Activated CD8-positive, alpha-beta memory T cell treated with anti-CD3 and anti-CD28 coated beads for 1 hour (primary cell): Measurements from ENCODE around the gene CCDC175.

ENCODE experiments used
- DNase-seq, 2 donors: peaks; one replicate each; pipeline ENCODE4 v3.0.0-alpha.2; 2020; ENCODE audit warnings: low read depth in 1 of 2; ENCODE audit errors: extremely low read depth in 1 of 2

The CCDC175 gene

DNA sequence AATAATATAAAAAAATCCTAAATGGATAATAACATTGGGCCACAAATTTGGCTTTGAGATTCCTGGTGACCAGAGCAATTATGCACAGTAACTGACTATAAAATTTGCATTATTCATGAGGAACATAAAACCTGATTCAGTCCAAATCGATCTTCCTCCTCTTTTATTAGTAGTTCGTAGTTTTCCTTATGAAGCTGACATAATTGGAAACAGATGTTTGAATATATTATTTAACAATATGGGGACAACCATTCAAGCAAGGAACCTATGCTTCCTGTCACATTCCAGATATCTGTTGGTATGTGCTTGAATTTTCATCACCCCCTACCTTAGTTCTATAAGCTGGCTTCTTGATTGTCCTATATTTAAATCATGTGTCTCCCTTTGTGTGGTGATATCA lies 34.9 kb downstream of the CCDC175 start:
- no peak for DNase-seq

DNA sequence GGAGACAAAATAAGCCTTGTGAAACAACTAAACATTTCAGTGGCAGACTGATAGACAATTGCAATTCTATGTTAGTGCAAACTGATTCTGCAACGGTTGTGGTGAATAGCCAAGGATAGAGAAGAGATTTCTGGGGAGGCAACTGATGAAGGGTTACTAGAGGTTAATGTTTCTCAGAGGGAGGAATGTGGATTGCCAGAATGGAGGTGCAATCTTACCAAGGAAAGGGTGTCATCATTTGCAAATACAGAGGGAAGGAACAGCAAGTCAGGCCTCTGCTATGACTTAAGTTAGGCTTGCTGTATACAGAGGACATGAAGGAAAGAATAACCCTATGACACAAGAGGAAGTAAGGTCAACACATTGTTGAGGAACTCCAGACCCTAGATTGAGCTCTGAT lies 35.8 kb downstream of the CCDC175 start:
- DNase-seq = no peak

DNA sequence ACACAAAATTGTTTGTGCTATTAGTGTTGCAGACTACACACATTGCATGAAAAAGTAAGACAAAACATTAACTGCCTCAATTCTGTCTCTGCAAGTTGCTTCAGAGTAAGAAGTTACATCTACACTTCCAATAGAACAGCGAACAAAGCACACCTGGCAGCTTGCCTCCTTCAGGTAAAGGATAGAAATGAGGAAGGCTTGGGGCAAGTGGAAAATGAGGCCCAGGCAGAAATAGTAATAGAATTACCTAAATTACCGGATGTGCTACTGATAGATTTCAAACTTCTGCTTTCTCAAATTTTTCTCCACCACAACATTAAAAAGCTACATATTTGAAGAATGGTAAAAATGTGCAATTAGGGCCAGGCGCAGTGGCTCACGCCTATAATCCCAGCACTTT lies 37.7 kb downstream of the CCDC175 start:
- DNase-seq = no peak

DNA sequence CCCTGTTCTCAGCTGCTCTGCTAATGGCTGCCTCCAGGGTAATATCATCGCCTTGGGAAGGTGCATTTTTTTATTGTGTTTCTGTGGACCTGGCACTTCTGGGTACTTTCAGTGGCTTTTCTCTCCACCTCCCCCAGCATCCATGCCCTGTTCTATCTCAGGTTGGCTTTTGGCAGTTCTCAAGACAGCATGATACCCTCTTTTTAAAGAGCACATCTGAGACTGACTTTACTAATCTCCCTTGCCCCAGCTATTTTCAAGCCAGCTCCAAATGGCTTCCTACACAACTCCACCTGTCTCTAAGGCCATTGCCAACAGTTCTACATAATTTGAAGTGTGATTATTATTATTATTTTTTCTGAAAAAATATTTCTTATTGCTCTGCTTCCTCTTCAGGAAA lies 39.1 kb downstream of the CCDC175 start:
- DNase-seq = no peak

DNA sequence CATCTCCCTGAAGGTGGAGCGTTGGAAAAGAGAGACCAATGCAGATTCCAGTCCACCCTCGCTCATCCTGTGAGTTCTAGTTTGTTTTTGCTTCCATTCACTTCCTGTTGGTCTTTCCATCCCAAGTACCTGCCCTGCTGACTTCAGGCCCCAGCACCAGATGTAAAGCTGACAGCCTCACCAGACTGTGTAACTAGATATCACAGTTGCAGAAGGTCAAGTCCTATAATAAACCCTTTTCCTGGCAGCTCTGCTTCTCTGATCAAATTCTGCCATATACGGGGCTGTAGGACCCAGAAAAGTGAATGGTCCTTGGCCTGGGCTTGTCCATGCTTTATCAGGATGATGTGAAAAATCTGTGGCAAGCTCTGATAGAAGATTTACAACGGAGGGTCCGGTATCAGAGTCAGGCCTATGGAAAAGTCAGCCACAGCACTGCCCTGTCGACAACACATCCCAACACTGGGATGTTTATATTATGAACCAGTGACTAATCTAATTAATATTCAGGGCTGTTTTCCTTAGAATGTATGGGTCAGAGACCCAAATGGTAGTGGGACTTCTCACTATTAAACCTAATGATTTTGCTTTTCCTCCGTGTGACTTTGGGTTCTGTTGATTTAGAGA lies 42.1 kb downstream of the CCDC175 start:
- DNase-seq = no peak

DNA sequence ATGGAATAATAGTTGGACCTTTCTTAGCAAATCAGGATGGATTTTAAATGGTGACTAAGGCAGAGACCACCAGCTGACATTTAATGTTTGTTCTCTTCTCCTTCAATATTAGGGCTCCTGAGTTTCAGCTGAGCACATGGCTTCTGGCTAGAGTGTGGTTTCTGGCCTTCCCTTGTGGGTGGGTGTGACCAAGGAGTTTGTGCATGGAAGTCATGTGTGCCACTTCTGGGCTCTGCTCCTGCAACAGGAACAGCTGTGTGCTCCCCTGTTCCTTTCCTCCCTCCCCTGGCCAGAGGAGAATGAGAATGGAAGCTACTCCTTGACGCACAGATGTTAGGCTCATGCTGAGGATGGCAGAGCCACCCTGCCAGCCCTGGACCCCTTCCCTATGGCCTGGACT lies 44.2 kb downstream of the CCDC175 start:
- DNase-seq = no peak

DNA sequence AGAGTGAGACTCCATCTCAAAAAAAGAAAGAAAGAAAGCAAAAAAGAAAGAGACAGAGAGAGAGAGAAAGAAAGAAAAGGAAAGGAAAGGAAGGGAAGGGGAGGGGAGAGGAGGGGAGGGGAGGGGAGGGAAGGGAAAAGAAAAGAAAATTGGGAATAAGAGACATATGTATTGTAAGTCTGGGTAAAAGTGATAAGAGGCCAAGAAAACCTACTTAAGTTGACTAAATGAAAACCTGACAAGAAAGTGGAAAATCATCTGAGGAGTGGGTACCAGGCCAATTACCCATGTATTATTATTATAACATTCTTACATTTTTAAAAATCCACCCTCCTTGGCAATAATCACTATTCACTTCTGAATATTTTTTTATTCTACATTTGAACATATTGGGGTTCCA lies 46.3 kb downstream of the CCDC175 start:
- DNase-seq = no peak

DNA sequence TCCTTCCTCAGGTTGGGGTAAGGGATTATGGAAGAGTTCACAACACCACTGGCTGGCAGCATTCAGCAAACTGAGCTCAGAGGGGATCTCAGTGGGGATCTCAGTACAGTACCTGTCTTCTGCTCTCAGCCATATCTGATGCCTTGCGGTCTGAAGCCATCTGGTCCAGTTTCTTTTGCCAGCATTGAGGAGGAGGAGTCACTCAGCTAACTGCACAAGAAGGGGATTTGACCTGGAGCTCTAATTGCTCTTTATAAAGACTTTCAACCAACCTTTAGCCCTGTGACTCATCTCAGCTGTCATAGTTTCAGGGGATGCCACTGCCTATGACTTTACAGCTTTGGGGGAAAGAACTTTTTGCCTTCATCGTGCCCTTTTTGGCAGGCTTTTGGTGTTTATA lies 47.4 kb downstream of the CCDC175 start:
- DNase-seq = no peak

DNA sequence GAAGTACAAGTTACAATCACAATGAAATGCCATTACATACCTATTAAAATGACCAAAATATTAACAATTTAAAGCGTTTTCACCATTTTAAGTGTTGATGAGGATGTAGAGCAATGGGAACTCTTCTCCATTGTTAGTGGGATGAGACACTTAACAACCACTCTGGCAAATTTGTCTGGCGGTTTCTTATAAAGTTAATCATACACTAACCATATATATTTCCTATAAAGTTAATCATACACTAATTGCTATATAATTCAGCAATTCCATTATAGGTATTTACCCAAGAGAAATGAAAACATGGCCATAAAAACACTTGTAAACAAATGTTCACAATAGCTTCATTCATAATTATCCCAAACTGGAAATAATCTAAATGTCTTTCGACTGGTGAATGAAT lies 56.4 kb downstream of the CCDC175 start:
- no peak for DNase-seq

DNA sequence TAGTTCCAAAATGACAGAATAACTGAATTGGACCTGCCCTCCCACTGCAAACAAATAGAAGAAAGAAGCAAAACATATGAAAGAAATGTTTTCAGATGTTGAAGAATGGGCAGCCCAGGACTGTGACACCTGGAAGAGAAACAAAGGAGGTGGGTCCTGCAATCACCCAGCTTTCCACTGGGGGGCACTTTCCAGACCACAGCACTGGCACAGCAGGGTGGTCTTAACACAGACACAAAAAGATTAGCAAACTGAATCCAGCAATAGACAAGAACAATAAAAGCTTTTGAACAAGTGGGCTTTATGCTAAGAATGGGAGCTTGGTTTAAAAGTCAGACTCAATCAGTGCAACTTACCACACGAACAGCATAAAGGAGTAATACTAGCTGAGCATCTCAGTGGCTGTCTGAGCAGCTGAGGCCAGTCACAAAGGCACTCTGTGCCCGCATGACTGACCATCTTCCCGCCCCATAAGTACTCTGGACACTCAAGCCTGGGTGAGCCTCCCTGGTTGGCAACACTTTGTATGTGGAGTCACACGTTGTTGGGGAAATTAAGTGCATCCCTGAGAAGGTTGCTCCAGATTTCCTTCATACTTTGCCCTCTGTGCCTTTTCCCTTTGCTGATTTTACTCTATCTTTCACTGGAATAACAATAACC lies 64.6 kb downstream of the CCDC175 start:
- no peak for DNase-seq

DNA sequence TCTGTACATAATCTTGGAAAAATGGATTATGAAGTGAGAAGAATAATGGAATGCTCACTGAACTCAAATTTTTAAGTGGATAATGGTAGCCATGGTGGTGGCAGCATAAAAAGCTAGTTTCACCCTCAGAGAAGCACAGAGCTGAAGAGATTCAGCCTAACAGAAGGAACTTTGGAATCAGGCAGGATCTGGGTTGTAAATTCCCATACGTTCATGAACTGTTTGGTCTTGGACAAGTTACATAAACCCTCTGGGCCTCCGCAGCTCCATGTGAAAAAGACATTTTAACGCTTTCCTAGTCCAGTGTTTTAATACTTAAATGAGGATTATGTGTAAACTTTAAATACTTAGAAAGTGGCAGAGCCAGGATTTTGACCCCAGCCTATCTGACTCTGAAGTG lies 65.6 kb downstream of the CCDC175 start:
- no peak for DNase-seq

DNA sequence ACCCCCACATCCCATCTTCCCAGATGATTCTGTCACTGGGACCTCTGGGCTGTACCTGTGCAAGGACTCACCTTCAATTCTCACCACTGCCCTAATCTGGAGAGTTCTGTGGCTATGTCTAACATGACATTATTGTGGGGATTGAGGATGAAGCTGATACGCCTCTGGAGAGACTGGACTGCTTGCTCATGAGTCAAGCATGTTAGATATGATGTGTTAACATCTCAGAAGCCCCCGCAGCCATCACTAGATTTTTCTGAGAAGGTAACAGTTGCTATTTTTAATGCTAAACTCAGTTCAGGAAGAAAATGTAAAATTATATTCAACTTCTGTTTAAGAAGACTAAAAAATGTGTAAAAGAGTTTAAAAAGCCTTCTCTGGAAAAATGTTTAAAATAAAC lies 66.6 kb downstream of the CCDC175 start:
- DNase-seq = no peak

DNA sequence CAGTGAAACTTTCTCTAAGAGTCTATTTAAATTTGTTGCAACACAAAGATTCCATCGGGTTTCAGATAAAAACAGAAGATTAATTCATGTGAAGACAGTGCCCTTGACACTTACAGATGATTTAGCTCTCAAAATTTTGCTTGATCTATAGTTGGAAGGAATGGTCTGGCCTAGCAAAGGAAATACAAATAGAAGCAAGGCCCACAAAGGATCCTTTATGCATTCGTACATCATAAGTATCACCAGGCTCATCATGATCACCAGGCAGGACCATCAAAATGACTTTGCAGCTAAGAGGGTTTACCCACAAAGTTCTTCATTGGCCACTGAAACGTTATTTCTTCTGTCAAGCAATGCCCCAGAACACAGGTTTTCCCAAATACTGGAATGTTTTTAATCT lies 67.5 kb downstream of the CCDC175 start:
- no peak for DNase-seq

DNA sequence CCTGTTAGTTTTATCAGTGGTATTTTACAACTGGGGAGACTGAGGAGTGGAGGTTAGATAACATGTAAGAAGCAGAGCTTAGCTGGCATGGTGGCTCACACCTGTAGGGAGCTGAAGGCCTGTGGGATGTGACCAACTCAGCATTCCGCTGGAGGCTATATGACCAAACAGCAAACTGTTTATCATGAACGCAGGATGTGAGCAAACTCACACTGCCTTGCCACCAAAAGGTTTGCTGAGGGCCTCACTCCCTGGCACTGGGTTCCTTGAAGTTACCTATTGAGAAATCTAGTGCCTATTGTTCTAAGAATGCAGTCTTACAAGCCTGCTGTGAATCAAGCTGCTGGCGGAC lies 68.9 kb downstream of the CCDC175 start:
- DNase-seq = no peak

DNA sequence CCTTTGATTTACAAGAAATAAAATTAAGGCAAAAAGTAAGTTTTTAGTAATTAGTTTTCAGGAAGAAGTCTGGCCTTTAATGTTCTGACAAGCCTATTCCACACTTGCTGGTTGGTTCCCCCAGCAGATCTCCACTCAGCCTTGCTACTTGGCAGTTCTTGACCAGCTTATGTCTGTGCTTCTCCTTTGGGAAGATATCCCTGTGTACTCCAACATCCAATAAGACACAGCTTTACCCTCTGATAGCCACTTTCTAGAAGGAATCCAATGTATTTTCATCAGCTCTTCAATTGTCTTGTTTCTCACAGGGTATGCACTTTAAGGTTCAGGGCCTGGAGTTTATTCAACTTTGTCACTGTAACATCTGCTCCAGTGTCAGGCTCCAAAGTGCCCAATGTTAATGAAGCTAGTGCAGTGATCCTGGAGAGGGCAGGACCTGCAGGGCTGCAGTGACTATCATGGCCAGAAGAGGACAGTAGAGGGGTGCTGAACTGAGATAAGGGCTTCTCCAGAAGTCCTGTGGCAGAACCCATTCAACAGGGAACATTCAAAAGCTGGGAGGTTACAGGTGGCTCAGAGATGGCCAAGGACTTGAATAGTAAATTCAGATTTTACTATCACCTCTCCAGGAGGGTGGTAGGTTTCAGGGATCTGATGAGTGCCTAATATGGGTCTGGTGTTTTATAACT lies 69.4 kb downstream of the CCDC175 start:
- DNase-seq = no peak

DNA sequence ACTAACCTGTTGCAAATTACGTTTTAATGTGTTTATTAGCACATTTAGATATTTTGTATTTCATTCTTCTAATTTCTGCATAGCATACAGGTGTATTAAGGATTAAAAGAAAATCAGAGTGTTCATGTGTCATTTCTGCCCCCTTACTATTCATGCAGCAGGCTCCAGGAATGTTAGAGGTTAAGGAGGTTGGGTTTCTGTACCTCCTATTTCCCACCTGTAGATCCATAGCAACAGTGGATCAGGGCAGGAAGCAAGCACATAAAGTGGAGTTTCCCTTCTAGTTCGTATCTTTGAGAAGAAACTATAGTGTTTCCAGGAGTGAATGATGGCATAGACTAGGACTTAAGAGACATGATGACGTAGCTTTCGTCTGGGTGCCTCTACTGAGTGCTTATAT lies 73.4 kb downstream of the CCDC175 start:
- no peak for DNase-seq

DNA sequence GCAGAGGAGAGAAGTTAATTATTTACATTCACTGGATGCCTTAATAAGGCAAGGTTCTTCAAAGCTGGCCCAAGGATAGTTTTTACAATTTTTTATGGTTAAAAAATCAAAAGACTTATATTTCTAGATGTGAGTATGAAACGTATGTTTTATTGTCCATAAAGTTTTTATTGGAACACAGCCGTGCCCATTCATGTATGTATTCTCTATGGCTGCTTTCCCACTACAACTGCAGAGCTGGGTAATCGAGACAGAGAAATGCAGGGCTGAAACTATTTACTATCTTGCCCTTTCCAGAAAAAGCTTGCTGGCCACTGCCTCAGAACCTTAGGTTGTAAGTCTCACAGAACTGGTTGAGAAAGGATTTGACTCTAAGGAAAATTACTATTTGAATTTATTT lies 75.9 kb downstream of the CCDC175 start:
- DNase-seq = no peak

DNA sequence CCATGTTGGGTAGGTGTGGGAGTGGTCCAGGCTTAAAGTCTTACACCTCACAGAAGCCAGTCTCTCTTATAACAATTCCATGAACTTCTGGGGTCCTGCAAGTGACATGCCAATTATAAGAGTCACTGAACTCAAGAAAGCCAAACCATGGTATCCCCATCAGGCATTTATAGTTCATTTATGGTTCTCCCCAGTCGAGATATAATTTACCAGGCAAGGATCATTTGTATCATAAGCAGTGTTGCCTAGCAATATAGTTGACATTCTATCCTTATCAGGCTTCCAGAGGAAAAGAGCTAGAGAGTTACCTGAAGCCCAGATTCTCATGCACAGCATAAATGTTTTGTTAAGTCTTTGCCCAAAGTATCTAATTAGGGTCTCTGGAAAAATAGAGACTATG lies 84.2 kb downstream of the CCDC175 start:
- no peak for DNase-seq

DNA sequence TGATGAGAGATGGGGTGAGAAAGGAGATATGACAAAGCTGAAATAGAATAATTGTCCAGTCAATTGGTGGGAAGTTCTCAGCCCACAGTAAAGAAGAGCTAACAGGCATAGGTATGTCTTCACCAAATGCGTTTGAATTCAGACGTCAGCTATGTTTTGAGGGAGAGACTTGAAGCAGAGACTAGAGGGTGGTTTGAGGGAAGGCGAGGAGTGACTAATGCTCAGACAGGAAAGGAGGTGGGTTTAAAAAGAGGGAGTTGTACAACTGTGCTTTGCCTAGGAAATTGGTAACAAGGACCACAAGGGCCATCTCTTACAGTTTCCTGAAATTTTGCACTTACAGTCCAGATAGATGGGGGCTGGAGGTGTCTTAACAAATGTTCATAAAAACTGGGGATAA lies 85.9 kb downstream of the CCDC175 start:
- no peak for DNase-seq

DNA sequence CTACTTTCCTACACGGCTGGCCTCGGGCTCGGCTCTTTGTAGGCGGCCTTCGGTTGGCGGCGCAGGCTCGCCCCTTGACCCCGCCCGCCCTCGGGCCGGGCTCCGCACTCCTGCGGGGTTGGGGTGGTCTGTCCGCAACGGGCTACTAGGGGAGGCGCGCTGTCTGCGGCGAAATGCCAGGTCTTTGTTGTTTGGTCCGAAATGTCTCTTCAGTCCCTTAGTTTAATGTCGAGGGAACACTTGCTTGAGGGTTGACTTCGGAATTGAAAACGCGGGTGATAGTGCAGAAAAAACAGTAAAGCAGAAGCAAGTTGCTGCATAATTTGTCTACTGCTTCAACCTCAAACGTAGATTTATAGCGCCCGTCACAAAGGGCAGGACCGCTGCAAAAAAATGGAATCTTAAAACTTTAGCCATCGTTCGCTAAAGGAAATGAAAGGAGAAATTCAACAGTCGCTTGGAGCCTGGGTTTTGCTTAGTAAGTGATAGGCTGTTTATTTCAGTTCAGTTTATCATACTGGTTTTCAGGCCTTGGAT lies 91.9 kb downstream of the CCDC175 start:
- DNase-seq = no peak

DNA sequence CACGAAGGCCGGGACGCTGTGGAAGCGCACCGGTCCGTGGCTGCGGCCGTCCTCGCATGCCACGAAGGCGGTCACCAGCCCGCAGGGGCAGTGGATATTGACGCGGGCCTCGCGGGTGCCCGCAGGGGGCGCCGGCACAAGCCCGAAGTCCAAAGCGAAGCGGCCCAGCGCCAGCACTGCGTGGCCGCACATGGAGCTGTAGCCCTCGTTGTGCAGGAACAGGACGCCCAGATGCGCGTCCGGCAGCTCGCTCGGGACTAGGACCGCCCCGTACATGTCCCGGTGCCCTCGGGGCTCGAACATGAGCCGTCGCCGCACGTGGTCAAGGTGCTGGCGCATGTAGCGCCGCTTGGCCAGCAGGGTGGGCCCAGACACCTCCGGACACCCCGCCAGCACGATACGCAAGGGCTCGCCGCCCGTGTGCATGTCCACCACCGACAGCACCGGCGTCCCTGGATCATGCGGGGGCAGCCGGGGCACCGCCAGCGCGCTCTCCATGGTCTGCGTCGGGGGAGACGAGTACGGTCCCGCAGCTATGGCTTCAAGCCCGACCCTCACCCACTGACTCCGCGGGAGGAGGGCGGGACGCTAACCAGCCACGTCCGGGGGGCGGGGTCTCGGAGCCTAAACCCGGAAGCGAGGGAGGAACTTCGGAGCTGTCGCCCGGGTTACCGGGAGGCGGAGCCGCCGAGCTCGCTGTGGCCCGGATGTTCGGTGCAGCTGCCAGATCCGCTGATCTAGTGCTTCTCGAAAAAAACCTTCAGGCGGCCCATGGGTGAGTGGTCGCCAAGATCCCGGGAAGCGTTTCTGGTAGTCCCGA lies 92.6 kb downstream of the CCDC175 start, which contains the start of the genes JKAMP and L3HYPDH:
Gene JKAMP, plus strand, starts transcription at position 699 of the 820 bp plus-strand sequence. Its CDS starts 73 bp downstream, at position 772.
Gene L3HYPDH, minus strand, starts transcription at position 590 of the 820 bp plus-strand sequence. Its CDS starts 92 bp downstream, at position 498.
- peak; percentile 93 to 98 for DNase-seq
